ENCODE data around the gene GRID2. TPM values are rescaled to one million over a fixed set of nuclear protein-coding genes. Genes with fewer than 3 reads are reported as not detected.

GRID2 gene
- total and polyA plus RNA-seq, 2 of the 4 experiments (the other 2 are of a cell fraction): under 0.01 TPM; not detected in 1

- no peaks in the 10 kb centered on the region for H3K79me1 ChIP-seq (ENCODE audit: low read depth in 1 of 2, low read length in 2 of 2)
- H3K4me2 ChIP-seq (ENCODE audit: low read depth, low read length): no peak overlapping the region
- H3K4me3 ChIP-seq (ENCODE audit: insufficient read depth, low read depth, low read length): no peak overlapping the region
- no peaks in the 10 kb centered on the region; the same call in 1 of the 2 replicates for H3K9me1 ChIP-seq (ENCODE audit: insufficient read depth, low read length)
- no peak overlapping the region for H3K27ac ChIP-seq (ENCODE audit: insufficient read depth, low read length)
- ATAC-seq (ENCODE audit: low read depth) (peak; percentile 79), DNase-seq (peak; percentile 44)
- no peak overlapping the region for H3K23ac ChIP-seq (ENCODE audit: low read depth, low read length)
- ChIA-PET POLR2A (ENCODE audit: unreplicated experiment) (no interaction called here), CTCF (interaction anchor here (0.7 to 1.5 kb wide), 3 partner anchors 8 to 566 kb away, joined by 3 to 5 read pairs (median 3); no protein-coding TSS in a partner anchor)
- H2BK5ac ChIP-seq (ENCODE audit: low read depth, low read length, poor library complexity, severe bottlenecking): no peak overlapping the region
- H2AK9ac ChIP-seq (replicated peaks; ENCODE audit: low read depth, low read length, poor library complexity): no peak overlapping the region
- dilution Hi-C loops (cut with HindIII; ENCODE audit: low sequenced_read_pairs, unreplicated experiment) (no loop called here), intact Hi-C loops (cut with micrococcal nuclease) (loop anchor here (1.0 to 2.0 kb wide), 2 partner anchors 565 to 1376 kb away; no protein-coding TSS in a partner anchor), in situ Hi-C loops (cut with MboI; ENCODE audit: low sequenced_read_pairs) (no loop called here)
- no peak overlapping the region for H3K9ac ChIP-seq (ENCODE audit: low read depth, low read length)
- no peak overlapping the region for H3K4ac ChIP-seq (ENCODE audit: low read depth, low read length)
- no peak overlapping the region for H2BK120ac ChIP-seq (ENCODE audit: low read depth, low read length)
- no peak overlapping the region for H4K5ac ChIP-seq (ENCODE audit: low read depth, low read length)
- no peak overlapping the region for H2AFZ ChIP-seq (replicated peaks; ENCODE audit: low read length, poor library complexity)
- H3K18ac ChIP-seq (ENCODE audit: low read depth, low read length): no peak overlapping the region
- H3K36me3 ChIP-seq (ENCODE audit: control insufficient read depth, insufficient read depth, low read length): no peaks in the 10 kb centered on the region
- 0 out of 2 replicates have a peak, but pooled peaks cover 3% of the 10 kb centered on the region for H3K27me3 ChIP-seq (ENCODE audit: control insufficient read depth, insufficient read depth, low read length)
- no peak overlapping the region for H4K91ac ChIP-seq (ENCODE audit: insufficient read depth, low read depth, low read length)
- TF ChIP-seq MAFK (IDR thresholded peaks at IDR 0.05; ENCODE audit: low read depth, low read length) (no peak), RCOR1 (IDR thresholded peaks at IDR 0.05; ENCODE audit: insufficient replicate concordance, low read length) (no peak), RAD21 (IDR thresholded peaks at IDR 0.05; ENCODE audit: low read length) (peak; percentile 95), RFX5 (IDR thresholded peaks at IDR 0.05; ENCODE audit: low read depth, low read length) (no peak), MXI1 (IDR thresholded peaks at IDR 0.05; ENCODE audit: borderline replicate concordance, low read depth, low read length) (no peak), ELK1 (IDR thresholded peaks at IDR 0.05; ENCODE audit: borderline replicate concordance, low read depth, low read length) (no peak), CHD1 (IDR thresholded peaks at IDR 0.05; ENCODE audit: low read depth, low read length) (no peak), USF2 (IDR thresholded peaks at IDR 0.05; ENCODE audit: low read depth, low read length) (no peak), CEBPB (IDR thresholded peaks at IDR 0.05; ENCODE audit: low read depth, low read length) (no peak), CTCF (conservative IDR thresholded peaks at IDR 0.05; ENCODE audit: low read depth, low read length) (peak; percentile 92), SMC3 (IDR thresholded peaks at IDR 0.05; ENCODE audit: low read depth, low read length) (peak; percentile 70), MAZ (IDR thresholded peaks at IDR 0.05; ENCODE audit: borderline replicate concordance, low read depth, low read length) (no peak), NFE2L2 (IDR thresholded peaks at IDR 0.05; ENCODE audit: low read depth, low read length) (peak; percentile 59), POLR2A (IDR thresholded peaks at IDR 0.05; ENCODE audit: low read depth, low read length) (0 out of 2 replicates have a peak, but pooled peaks have one; percentile 24), FOS (IDR thresholded peaks at IDR 0.05; ENCODE audit: low read depth, low read length) (no peak)
- no CpG with 5 or more reads among the region's 5 CpGs for WGBS, 2 experiments (ENCODE audit: extremely low coverage in 2 of 2, insufficient read length in 1 of 2)
- H3K9me3 ChIP-seq (ENCODE audit: control insufficient read depth, insufficient read depth, low read length): no peaks in the 10 kb centered on the region
- no peak overlapping the region for H3K14ac ChIP-seq (replicated peaks; ENCODE audit: low read depth, low read length)
- H3K4me1 ChIP-seq (ENCODE audit: control insufficient read depth, insufficient read depth, low read length): no peaks in the 10 kb centered on the region
- no peak overlapping the region for H4K8ac ChIP-seq (ENCODE audit: low read depth in 2 of 2, low read length in 2 of 2)
- no peak overlapping the region for H2BK20ac ChIP-seq (ENCODE audit: low read depth, low read length)
- no TSS peak for BruUV-seq (replicated peaks)
- H3K56ac ChIP-seq (ENCODE audit: extremely low read depth, insufficient read depth, low read length): no peak overlapping the region
- H2BK15ac ChIP-seq (ENCODE audit: low read depth, low read length): no peak overlapping the region
- H2AK5ac ChIP-seq (ENCODE audit: low read depth, low read length): no peak overlapping the region
- H4K20me1 ChIP-seq (ENCODE audit: insufficient read depth, low read length): no peaks in the 10 kb centered on the region
Observed at GRCh38 chr4:93764639-93765246, 1461.0 kb downstream of the GRID2 start.
